GM19452 (cell line): ENCODE measurements around the gene CYP27B1.

Source experiments
- ATAC-seq: cut with Tn5 transposase; IDR thresholded peaks from one replicate; pipeline ENCODE4 v1.9.1; 2021; ENCODE audit not compliant: unreplicated experiment

CYP27B1 gene

GRCh38 chr12:57736741-57737466 is 30.0 kb downstream of the CYP27B1 start:
- no peak for ATAC-seq

- ATAC-seq, result no peak
Observed at GRCh38 chr12:57735952-57736740, 30.7 kb downstream of the CYP27B1 start.

- no peak for ATAC-seq
Observed at GRCh38 chr12:57735198-57735855, 31.6 kb downstream of the CYP27B1 start.

DNA sequence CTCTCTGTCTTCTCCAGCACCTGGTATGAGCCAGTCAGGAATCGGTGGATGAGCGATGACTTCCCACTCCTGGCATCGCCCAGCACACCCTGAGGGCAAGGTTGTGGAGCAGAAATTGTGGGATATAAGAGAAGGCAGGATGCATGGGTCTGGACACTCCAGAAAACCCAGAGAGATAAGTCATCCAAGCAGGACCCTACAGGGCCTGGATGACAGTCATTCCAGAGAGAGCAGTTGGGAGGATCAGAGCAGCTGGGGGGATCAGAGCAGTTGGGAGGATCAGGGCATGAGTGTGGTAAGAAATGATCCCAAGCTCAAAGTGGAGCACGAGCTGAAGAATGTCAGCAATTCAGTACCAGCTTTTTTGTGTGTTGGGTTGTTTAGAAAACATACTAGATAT is 32.3 kb downstream of the CYP27B1 start:
- ATAC-seq, result no peak

DNA sequence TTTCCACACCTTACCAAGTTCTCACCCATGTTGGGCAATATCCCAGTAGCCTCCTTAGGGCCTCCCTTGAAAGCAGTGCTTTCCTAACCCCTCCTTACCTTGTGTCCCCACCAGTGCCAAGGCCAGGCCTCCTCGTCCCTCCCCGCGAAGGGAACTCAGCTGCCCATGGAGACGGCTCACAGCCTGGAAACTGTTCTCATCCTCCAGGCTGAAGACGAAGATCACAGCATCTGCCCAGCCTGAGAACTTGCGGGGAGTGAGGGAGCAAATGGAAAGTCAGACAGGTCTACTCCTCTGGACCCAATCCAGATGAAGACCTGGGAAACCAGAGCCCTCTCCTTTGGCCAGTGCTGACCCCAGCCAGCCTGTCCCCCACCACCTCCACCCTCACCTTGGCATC is 33.0 kb downstream of the CYP27B1 start:
- no peak for ATAC-seq

DNA sequence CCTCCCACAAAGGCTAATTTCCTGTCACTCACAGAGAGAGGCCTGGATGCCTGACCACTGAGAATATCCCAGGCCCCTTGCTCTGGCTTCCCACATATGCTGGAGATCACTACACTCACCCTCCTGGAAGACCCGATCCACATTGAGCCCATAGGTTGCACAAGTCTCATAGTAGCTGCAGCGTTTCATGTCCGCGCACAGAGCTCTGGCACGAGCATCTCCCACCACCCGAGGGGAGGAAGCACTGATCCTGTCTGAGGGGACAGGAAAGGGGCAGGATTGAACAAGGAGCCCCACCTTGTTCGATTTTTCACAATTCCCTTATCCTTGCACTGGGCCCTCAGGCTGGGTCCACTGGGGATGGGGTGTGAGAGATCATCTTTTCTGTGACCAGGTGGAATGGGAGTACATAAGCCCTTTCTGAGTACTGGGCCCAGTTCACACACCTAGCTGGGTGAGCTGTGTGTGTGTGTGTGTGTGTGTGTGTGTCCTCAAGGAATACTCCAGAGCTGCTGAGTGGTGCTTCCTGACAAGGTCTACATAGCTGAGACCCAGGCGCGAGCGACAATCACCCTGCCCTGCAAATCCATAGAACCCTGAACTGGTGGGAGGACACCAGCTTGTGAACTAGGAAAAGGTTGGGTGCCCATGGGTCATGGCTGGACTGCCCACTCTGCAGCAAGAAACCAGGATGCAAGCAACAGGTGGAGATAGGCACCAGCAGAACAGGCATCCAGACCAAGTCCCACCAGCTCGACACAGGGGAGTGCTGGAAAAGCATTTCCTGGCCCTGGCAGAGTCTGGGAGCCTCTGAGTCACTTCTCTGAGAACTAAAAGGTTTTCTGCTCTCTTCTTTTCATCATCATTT is 33.9 kb downstream of the CYP27B1 start:
- ATAC-seq, result no peak

DNA sequence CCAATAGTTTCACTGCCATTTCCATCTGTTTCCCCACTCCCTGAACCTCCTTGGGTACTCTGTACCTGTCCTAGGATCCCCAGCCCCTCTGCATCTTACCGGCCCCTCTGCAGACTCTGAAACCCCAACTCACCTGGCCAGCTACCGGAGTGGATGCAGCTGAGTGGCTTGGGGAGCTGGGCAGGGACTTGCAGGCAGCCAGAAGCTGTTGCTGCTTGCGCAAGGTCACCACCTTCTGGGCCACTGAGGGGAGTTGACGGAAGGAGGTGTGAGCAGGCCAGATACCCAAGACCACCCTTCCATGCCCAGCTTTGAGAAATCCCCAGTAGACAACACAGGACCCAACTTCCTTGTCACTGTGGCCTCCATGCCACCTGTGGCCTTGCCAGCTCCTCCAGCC is 34.6 kb downstream of the CYP27B1 start:
- no peak for ATAC-seq

GRCh38 chr12:57731411-57732080 is 35.3 kb downstream of the CYP27B1 start:
- no peak for ATAC-seq

GRCh38 chr12:57730336-57731067 is 36.4 kb downstream of the CYP27B1 start:
- no peak for ATAC-seq

DNA sequence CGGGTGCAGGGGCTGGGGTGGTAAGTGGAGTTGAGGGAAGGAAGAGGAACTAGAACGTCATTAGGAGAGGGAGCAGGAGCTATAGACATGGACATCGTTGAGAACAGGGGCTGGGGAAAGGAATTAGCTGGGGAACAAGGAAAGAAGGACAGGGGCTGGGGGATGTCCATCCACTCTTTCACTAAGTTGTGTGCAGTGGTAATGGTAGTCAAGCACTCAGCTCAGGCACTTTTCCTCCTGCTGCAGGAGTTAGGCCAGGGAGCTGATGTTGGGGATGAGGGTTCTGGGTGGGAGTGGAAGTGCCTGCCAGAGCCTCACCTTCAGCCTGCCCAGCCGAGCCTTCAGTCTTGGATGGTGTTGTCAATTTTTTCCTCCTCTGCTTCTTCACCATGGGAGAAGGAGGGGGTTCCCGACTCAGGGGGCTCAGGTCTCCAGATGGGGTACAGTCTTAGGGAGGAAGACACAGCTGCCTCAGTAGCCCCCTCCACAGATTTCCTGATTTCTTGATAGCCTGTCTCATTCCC is 37.5 kb downstream of the CYP27B1 start:
- ATAC-seq, result no peak

DNA sequence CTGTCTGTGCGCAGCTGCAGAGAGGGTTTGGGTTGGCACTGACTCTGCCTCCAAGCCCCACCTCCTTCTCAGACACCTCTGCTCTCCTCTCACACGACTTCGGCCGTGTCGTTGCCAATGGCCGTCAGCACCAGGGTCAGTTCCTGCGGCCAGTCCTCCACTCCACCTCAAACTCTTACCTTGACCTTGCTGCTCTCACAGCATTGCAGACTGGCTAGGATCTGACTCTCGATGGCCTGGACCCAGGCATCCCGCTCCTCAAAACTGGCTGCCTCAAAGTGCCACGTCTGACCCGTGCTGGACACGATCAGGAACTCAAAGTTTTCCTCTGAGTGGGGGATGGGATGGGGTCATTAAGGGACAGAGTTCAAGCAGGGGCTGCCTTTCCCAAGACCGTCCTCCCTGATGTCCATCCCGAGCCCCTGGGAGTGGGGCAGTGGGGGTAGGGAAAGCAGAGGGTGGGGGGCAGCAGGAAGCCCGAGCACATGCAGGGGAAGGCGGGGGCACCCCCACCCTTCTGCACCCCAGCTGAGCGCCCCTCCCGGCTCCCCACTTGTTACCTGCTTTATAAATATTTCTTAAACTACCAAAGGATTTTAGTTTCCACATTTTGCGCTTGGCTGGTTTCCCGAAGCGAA is 39.0 kb downstream of the CYP27B1 start:
- no peak for ATAC-seq

GRCh38 chr12:57726884-57727757 is 39.8 kb downstream of the CYP27B1 start:
- no peak for ATAC-seq

GRCh38 chr12:57726151-57726883 is 40.6 kb downstream of the CYP27B1 start:
- no peak for ATAC-seq

DNA sequence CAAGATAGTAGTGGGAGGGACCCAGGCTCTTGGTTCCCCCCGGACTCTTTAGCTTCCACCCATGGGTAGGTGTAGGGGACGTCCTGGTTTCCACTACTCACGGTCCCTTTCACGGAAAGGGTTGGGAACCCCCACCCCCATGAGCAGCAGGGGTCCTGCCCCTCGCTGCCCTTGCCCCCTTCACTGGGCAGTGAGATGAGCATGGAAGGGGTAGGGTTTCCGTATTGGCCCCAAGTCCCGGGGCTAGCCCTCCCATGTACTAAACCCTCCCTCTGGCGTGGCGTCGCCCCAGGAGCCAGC is 41.1 kb downstream of the CYP27B1 start:
- ATAC-seq, result no peak

DNA sequence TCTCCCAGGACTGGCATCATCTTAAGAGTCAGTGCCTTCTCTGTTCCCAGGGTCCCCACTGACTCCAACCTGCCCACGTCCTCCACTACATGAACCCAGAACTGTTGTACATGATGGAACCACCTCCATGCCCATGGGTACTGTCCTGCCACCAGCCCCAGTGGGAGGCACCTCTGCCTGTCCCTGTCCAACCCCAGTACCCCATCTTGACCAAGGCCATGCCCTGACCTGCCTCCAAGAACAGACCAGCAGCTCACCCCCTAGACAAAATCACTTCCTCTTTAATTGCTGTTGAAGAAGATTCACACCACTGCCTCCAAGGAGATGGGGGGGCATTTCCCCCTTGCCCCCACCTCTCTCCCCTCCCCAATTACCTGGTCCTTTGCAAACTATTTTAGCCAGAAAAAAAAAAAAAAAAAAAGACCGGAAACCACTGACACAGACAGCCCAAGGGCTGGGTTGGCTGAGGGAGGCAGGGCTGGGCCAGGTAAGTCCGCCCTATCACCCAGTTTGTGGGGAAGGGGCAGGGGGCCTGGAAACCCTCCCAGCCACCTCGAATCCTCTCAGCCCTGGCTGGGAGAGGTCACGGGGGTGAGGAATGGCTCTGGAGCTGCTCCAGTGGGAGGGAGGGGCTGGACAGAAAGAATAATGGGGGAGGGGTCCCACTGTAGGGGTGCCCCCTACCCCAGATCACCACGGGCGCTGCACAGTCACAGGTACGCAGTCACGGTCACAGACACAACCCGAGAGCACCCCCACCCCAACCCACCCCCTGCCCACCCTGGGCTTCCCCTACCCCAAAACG is 41.7 kb downstream of the CYP27B1 start:
- no peak for ATAC-seq

DNA sequence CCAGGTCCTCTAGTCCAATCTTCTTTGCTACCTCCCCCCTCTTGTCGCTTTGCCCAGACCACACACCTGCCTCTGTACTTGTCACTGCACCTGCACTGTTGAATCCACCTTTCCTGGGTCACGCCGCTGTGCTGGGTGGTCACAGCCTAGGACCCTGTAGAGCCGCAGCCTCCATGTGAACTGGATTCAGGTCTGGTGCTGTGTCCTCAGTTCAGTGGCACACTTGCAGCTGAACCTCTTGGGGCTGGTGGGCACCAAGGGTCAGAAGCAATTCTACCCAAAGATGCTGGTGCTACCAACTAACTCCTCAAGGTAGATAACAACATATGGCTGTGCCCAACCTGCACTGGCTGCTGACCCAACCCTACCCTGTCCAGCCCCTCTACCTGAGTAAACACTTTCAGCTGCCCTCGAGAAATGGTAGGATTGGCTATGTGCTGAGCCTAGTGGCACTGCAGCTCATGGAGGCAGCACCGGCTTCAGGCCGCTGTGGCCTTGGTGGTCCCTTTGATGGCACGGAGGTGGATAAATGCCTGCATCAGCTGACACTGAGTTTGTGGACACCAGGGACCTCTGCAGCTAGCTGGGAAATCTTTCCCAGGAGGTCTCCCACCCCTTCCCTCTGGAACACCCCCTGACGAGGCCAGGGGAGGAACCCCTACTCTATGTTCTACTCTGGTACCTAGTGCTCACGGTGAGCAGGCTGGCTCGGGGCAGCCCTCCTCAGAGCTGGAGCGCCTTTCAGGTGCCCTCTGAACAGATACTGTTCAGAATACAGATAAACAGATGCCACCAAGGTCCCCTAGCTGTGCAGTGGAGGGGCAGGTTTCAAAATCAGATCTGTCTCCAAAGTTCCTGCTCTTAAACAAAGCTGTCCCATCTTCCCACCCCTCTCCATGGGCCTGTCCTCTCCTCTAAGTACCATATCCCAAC is 42.6 kb downstream of the CYP27B1 start:
- ATAC-seq, result no peak
